K562 (cell line): ENCODE results near the gene TTC33. TPM values are rescaled to one million over a fixed set of nuclear protein-coding genes. Genes with fewer than 3 reads are reported as not detected.

ENCODE experiments used
- ATAC-seq: fragments of 200-7000 bp; cut with Tn5 transposase; 3 replicates; pipeline ENCODE4 v1.9.1; 2020; ENCODE audit warnings: moderate library complexity
- BruUV-seq: library from RNA; stranded (reverse); fragments of 400-500 nt; replicated peaks from 2 replicates; lab custom pipeline; 2021; lab: Mats Ljungman, UMichigan
- CTCF ChIA-PET: fragments of 300-600 bp; formaldehyde crosslinking; extraction: SDS; loops from one replicate; lab custom pipeline; 2021; ENCODE audit warnings: low intra/inter-chr PET ratio; lab: Yijun Ruan, JAX
- POLR2A ChIA-PET: fragments of 300-600, 350-650 bp; sonication (Branson Sonifier 250); formaldehyde crosslinking; extraction: SDS; loops from one replicate; lab custom pipeline; 2021; ENCODE audit warnings: antibody characterized with exemption, inconsistent platforms; lab: Yijun Ruan, JAX
- DNase-seq, 4 experiments: peaks; one replicate each; pipeline versions ENCODE4 v3.0.0 to v3.0.0-alpha.2; 2011 to 2018; ENCODE audit warnings: low spot score in 3 of 4, mixed read lengths in 3 of 4; ENCODE audit errors: extremely low read depth in 1 of 4
- FAIRE-seq: peaks from 2 replicates; lab custom pipeline; 2011; peaks lifted over from hg19 to GRCh38; lab: Jason Lieb, UNC
- H2AFZ ChIP-seq: 2 replicates; pipeline ENCODE4 v1.6.0; 2011; ENCODE audit warnings: low read depth, low read length, control low read depth, inconsistent platforms
- H3K27ac ChIP-seq: fragments of 200-600 bp; 3 replicates; pipeline ENCODE4 v1.8.0; 2011; ENCODE audit warnings: low read depth, mild to moderate bottlenecking, control low read depth, inconsistent platforms, low read length, moderate library complexity, mixed read lengths; ENCODE audit errors: extremely low read depth
- H3K27me3 ChIP-seq, 2 experiments: fragments of 300-600 bp in 1 of 2; 2 replicates in 1 of 2; 3 replicates in 1 of 2; pipeline versions ENCODE4 v1.6.0 to v1.8.0; 2011; ENCODE audit warnings: inconsistent platforms in 2 of 2, low read length in 2 of 2, mild to moderate bottlenecking in 1 of 2, mixed read lengths in 1 of 2, moderate library complexity in 1 of 2; ENCODE audit not compliant: control insufficient read depth in 2 of 2, insufficient read depth in 2 of 2
- H3K36me3 ChIP-seq: fragments of 300-600 bp; 3 replicates; pipeline ENCODE4 v1.8.0; 2011; ENCODE audit warnings: mild to moderate bottlenecking, low read length, inconsistent platforms; ENCODE audit not compliant: control insufficient read depth, insufficient read depth
- H3K4me1 ChIP-seq, 2 experiments: fragments of 200-600 bp in 1 of 2; replicated peaks in 1 of 2; 2 replicates in 1 of 2; 3 replicates in 1 of 2; pipeline versions ENCODE4 v1.5.1 to v1.8.0; 2011; ENCODE audit warnings: inconsistent platforms in 2 of 2, low read length in 2 of 2, mild to moderate bottlenecking in 1 of 2, mixed read lengths in 1 of 2, moderate library complexity in 1 of 2; ENCODE audit not compliant: control insufficient read depth in 2 of 2, insufficient read depth in 2 of 2
- H3K4me2 ChIP-seq: 2 replicates; pipeline ENCODE4 v1.6.1; 2011; ENCODE audit warnings: low read length, control low read depth, inconsistent platforms, mixed read lengths; ENCODE audit not compliant: insufficient read depth
- H3K4me3 ChIP-seq: fragments of 200-600 bp; sonication (generic), shearing (Covaris generic); 2 replicates; pipeline ENCODE4 v1.5.1; 2016; ENCODE audit warnings: control low read depth, inconsistent platforms
- H3K79me2 ChIP-seq: fragments of 200-600 bp; 3 replicates; pipeline ENCODE4 v1.8.0; 2011; ENCODE audit warnings: low read length, inconsistent platforms; ENCODE audit not compliant: control insufficient read depth, insufficient read depth
- H3K9ac ChIP-seq, 2 experiments: 2 replicates each; pipeline versions ENCODE4 v1.6.0 to v1.6.1; 2011; ENCODE audit warnings: low read depth in 2 of 2, low read length in 2 of 2, control low read depth in 1 of 2, inconsistent platforms in 1 of 2, mild to moderate bottlenecking in 1 of 2, mixed read lengths in 1 of 2; ENCODE audit not compliant: insufficient read depth in 1 of 2
- H3K9me1 ChIP-seq: one replicate; pipeline ENCODE4 v1.6.0; 2011; ENCODE audit warnings: inconsistent platforms, mild to moderate bottlenecking, low read length, moderate library complexity; ENCODE audit not compliant: control insufficient read depth, insufficient read depth
- H3K9me3 ChIP-seq: replicated peaks from 2 replicates; pipeline ENCODE4 v1.5.1; 2011; ENCODE audit warnings: low read depth, low read length, inconsistent platforms; ENCODE audit not compliant: control insufficient read depth, insufficient read depth
- H4K20me1 ChIP-seq: replicated peaks from 2 replicates; pipeline ENCODE4 v1.6.1; 2011; ENCODE audit warnings: low read length, inconsistent platforms, mixed read lengths; ENCODE audit not compliant: control insufficient read depth, insufficient read depth
- CSDE1 ChIP-seq, 2 experiments: fragments of 450-650 bp; IDR thresholded peaks; 2 replicates each; pipeline ENCODE4 v1.6.1; 2016; ENCODE audit warnings: mild to moderate bottlenecking in 1 of 2
- HNRNPLL ChIP-seq: fragments of 200-400 bp; formaldehyde crosslinking; IDR thresholded peaks from 2 replicates; pipeline ENCODE4 v1.6.1; 2017; ENCODE audit warnings: low read length, low read depth, mild to moderate bottlenecking; ENCODE audit not compliant: poor library complexity, severe bottlenecking
- KDM5B ChIP-seq: fragments of 200-600 bp; sonication (generic); IDR thresholded peaks from 2 replicates; pipeline ENCODE4 v1.6.1; 2012; ENCODE audit warnings: low read depth, mild to moderate bottlenecking, moderate library complexity, low read length, control low read depth, inconsistent platforms; ENCODE audit not compliant: insufficient replicate concordance
- MEIS2 ChIP-seq: fragments of 450-650 bp; IDR thresholded peaks from 2 replicates; pipeline ENCODE4 v1.6.1; 2014; ENCODE audit warnings: mild to moderate bottlenecking; ENCODE audit not compliant: partially characterized antibody
- NR4A1 ChIP-seq, 2 experiments: fragments of 250-450 bp in 1 of 2; fragments of 450-650 bp in 1 of 2; sonication (Bioruptor Pico) in 1 of 2; IDR thresholded peaks; 2 replicates each; pipeline versions ENCODE4 v1.4.0 to v1.6.1; 2016 to 2020; ENCODE audit warnings: mild to moderate bottlenecking in 2 of 2, missing compliant biosample characterization in 1 of 2, missing genetic modification characterization in 1 of 2, moderate library complexity in 1 of 2
- SMARCB1 ChIP-seq: IDR thresholded peaks from 2 replicates; pipeline ENCODE4 v1.6.1; 2011; ENCODE audit warnings: improper control_type of control experiment, low read depth; ENCODE audit not compliant: insufficient read length
- SMARCC2 ChIP-seq: fragments of 450-650 bp; IDR thresholded peaks from 2 replicates; pipeline ENCODE4 v1.6.1; 2017; ENCODE audit warnings: antibody characterized with exemption, moderate library complexity, mild to moderate bottlenecking, low read depth
- WGBS: fragments of 100-300 bp; shearing (Covaris generic); methylation state at CpG from one replicate; pipeline ENCODE4 v1.1.6; 2016; ENCODE audit warnings: low coverage, mixed read lengths; ENCODE audit not compliant: insufficient coverage; ENCODE audit errors: missing lambda C conversion rate; 5-methylcytosine and 5-hydroxymethylcytosine counted together
- in situ Hi-C: fragments of 300-500 bp; cut with MboI; formaldehyde crosslinking; loops from 4 replicates; pipeline ENCODE4 v1.15.0; 2018; ENCODE audit warnings: inconsistent platforms, mixed read lengths
- intact Hi-C: fragments of 100-400 bp; cut with micrococcal nuclease; formaldehyde crosslinking; loops from 2 replicates; pipeline ENCODE4 v1.14.2; 2022
- polyA plus RNA-seq, 8 experiments: library from polyadenylated mRNA; depleted of rRNA in 4 of 8; stranded (reverse) in 5 of 8; unstranded in 3 of 8; fragments of >200 nt; fragmentation: Nextera tagmentation in 2 of 8; fragmentation: Illumina TruSeq in 1 of 8; extraction: Ambion mirVana in 2 of 8; extraction: Trizol in 1 of 8; gene quantifications; 2 replicates each; pipeline versions ENCODE4 v1.2.1 to v1.2.3, GENCODE V29; 2011 to 2014; ENCODE audit warnings: inconsistent platforms in 1 of 8, missing spikeins in 1 of 8
- total RNA-seq, 7 experiments: library from RNA; depleted of rRNA in 6 of 7; stranded (reverse); fragments of >200 nt in 6 of 7; fragmentation: Illumina TruSeq in 2 of 7; extraction: Trizol in 2 of 7; gene quantifications; 2 replicates each; pipeline versions ENCODE4 v1.2.1 to v1.2.3, GENCODE V29; 2011 to 2021; ENCODE audit warnings: low replicate concordance in 1 of 7

Gene TTC33
- total and polyA plus RNA-seq, 9 of the 15 experiments (the other 6 are each of a cell fraction or from before 2014, with no cell fraction given), result 11.5 to 24.9 (median 21.1) TPM

GRCh38 chr5:40502736-40503135 is 253.0 kb downstream of the TTC33 start:
- POLR2A ChIA-PET, result no interaction called here
- no peak overlapping the region for H3K27ac ChIP-seq
- no peak for TF ChIP-seq SMARCC2
- TF ChIP-seq SMARCB1, result no peak
- TF ChIP-seq KDM5B, result no peak
- no peak for TF ChIP-seq CSDE1 (IDR thresholded peaks at IDR 0.05)
- no peak for TF ChIP-seq NR4A1 (CRISPR knock-in tag; IDR thresholded peaks at IDR 0.05)
- no peak for TF ChIP-seq NR4A1 (tag; IDR thresholded peaks at IDR 0.05)
- TF ChIP-seq MEIS2, result no peak
- no peak for TF ChIP-seq HNRNPLL
- no peak for FAIRE-seq
- 3% methylated on average over 3 of the region's 3 CpGs for whole genome bisulfite sequencing
- no peak for ATAC-seq
- CTCF ChIA-PET, result no interaction called here
- no peaks in the 10 kb centered on the region for H3K36me3 ChIP-seq
- no peaks in the 10 kb centered on the region for H3K4me1 ChIP-seq
- BruUV-seq, result no TSS peak
- H4K20me1 ChIP-seq, result no peaks in the 10 kb centered on the region
- no peak for DNase-seq
- H3K79me2 ChIP-seq, result no peaks in the 10 kb centered on the region
- no peaks in the 10 kb centered on the region for H3K9me3 ChIP-seq
- no peak overlapping the region for H2AFZ ChIP-seq
- H3K4me3 ChIP-seq, result no peak overlapping the region
- H3K9ac ChIP-seq, result no peak overlapping the region
- H3K27me3 ChIP-seq, result no peaks in the 10 kb centered on the region
- H3K4me2 ChIP-seq, result no peak overlapping the region
- in situ Hi-C loops (no loop called here), intact Hi-C loops (no loop called here)
- H3K9me1 ChIP-seq, result no peaks in the 10 kb centered on the region
